HG02852 (cell line): ENCODE measurements around the gene ATP2C2.

Source experiments
- ATAC-seq: cut with Tn5 transposase; IDR thresholded peaks from one replicate; pipeline ENCODE4 v1.9.1; 2021; ENCODE audit warnings: mild to moderate bottlenecking, moderate library complexity; ENCODE audit not compliant: unreplicated experiment

ATP2C2 gene

GRCh38 chr16:84466692-84467091 is 98.4 kb downstream of the ATP2C2 start:
- no peak for ATAC-seq

- ATAC-seq: no peak
These were observed 98.9 kb downstream of the ATP2C2 start for GRCh38 chr16:84467256-84467655.

DNA sequence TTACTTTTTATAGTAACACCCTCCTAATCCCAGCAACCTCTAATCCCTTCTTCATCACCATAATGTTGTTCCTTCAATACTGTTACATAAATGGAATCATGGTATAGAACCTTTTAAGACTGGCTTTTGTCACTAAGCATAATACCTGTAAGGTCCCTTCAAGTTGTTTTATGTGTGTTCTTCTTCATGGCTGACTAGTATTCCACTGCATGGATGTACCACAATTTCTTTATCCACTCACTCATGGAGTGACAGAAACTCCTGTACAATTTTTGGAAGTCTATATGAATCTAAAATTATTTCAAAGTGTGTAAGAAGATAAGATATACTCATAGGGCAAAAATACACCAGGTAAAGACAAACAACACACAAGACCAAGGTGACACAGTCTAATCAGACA is 99.4 kb downstream of the ATP2C2 start:
- no peak for ATAC-seq

DNA sequence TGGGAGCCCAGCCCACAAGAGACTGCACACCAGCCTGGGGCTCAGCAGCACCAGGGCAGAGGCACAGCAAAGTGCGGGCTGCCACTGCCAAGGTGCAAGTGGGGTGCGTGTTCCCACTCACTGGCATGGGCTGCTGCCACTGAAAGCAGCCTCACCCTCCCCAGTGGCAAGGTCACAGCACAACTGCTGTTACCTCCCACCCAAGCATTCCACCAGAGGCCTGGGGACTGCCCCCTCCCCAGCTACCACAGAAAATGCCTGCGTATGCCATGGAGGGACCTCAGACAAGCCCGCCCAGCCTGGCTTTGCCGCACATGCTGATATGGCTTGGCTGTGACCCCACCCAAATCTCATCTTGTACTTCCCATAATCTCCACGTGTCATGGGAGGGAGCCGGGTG is 103.0 kb downstream of the ATP2C2 start:
- no peak for ATAC-seq

GRCh38 chr16:84471966-84472365 is 103.6 kb downstream of the ATP2C2 start:
- ATAC-seq: no peak

DNA sequence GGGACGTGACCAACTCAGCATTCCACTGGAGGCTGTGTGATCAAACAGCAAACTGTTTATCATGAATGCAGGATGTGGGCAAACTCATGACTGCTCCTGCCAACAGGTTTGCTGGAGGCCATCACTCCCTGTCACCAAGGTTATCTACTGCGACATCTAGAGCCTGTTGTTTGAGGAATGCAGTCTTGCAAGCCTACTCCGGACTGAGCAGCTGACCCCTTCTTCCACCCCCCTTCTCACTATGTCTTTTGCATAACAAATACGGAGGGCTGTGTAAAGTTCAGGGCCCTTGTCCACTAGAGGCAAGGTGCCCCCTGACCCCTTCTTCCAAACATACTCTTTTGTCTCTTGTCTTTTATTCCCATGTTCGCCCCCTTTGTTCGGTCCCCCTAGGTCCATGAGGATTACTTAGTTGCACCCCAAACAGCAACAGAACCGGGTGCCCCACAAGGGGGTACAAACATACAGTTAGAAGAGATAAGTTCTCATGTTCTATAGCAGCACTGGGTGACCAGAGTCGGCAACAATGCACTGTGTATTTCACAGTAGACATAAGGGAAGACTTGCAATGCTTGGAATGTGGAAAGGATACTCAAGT is 107.4 kb downstream of the ATP2C2 start:
- ATAC-seq: no peak

DNA sequence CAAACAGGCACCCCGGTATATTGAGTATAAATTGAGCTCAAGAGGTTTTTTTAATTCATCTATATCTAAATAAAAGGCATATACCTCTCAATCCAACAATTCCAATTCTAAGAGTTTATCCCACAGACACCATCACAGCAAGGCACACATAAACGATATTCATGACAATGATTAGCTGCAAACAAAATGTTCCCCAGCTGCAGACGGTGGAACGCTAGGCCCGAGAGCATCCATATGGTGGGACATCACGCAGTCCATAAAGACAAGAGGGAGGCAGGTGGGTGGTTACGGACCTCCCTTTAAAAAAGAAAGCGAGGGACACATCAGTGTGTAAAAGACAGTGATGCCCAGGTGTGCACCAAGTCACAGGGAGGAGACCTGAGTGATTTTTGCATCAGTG is 108.1 kb downstream of the ATP2C2 start:
- no peak for ATAC-seq

GRCh38 chr16:84477661-84478060 is 109.3 kb downstream of the ATP2C2 start:
- no peak for ATAC-seq

- no peak for ATAC-seq
These were observed 110.0 kb downstream of the ATP2C2 start for GRCh38 chr16:84478172-84478947.

GRCh38 chr16:84479716-84480450 is 111.5 kb downstream of the ATP2C2 start:
- no peak for ATAC-seq

GRCh38 chr16:84481051-84481735 is 112.9 kb downstream of the ATP2C2 start:
- no peak for ATAC-seq

DNA sequence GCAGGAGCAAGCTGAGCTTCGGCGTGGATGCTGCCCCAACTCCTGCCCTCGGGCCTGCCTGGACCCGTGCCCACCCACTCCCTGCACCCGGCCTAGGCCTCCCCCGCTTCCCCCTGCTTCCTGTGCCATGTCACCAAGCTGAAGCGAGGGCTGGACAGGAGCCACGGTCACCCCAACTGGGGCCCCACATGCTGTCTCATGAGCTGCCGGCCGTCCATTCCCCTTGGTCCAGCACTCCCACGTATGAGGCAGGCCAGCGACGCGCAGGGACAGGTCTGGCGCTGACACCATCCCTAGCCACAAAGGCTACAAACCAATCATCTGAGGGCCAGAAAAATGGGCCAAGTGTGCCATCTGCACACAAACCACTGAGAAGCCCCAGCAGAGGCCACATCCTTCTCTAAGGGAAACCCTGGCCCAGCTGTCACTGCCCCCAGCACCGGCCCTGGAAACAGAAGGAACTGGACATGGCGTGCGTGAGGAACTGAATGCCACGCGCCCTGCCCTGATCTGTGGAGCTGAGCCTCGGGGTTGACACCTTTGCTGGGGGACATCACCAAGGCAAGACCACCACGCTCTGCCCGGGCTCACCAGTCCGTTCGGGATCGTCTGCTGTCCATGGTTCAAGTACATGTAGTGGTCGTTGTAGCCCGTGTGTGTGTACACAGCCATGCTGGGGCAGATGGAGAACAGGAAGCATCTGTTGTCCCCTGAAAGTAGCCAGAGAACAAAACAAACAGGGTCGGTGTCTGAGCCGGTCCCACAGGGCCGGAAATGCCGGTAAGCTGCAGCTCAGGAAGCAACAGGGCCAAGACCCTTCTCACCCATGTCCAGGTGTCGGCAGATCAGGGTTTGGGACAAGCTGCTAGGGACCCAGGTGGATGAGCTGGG is 113.9 kb downstream of the ATP2C2 start:
- no peak for ATAC-seq

- ATAC-seq: no peak
These were observed 114.9 kb downstream of the ATP2C2 start for GRCh38 chr16:84482951-84483881.

DNA sequence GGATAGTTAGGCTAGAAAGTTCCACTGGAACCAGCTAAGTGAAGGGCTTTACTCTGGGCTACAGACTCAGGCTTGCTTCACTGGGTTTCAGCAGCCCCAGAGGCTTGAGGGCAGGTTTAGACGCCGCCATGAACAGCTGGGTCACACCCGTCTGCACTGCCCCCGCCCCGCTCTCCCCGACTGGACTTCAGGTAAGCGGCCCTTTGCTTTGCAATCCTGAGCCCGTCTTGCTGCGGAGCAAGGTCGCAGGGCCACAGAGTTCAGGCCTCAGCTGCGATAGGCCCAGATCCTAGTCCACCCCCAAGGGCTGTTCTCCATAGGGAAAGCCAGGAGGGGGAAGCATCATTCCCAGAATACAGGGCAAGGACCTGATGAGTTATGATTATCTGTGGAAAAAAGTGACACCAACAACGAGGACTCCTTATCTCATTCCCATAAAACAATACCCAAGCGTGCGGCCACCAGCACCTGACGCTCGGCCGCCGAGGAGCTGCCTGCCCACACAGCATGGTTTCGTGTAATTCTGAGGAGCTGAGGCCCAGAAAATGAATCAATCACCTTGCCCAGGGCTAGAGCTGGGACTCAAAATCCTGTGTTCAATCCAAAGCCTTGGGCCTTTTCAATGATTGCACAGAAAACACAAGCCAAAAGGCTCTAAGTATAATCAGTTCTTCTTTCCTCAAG is 115.7 kb downstream of the ATP2C2 start:
- ATAC-seq: no peak

- ATAC-seq: no peak
These were observed 116.4 kb downstream of the ATP2C2 start for GRCh38 chr16:84484579-84485254.

DNA sequence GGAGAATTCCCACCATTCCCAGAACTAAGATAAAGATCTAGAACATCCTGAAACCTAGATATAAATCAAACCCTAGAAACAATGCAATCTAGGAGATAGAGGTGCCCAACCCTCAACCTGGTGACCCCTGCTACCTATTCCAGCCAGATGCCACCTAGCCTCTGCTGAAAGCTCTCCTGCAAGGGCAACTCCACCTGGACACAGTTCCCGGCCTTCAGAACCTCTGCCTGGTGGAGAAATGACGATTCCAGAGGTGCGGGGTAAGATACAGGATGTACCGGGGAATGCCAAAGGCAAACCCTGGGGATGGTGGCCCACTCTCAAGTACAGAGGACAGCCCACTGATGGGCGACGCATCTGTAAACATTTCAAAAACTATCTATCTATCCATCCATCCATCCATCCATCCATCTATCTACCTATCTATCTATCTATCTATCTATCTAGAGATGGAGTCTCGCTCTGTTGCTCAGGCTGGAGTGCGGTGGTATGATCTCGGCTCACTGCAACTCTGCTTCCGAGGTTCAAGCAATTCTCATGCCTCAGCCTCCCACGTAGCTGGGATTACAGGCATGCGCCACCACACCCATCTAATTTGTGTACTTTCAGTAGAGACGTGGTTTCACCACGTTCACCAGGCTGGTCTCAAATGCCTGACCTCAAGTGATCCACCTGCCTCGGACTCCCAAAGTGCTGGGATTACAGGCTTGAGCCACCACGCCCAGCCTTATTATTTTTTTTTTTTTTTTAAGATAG is 117.1 kb downstream of the ATP2C2 start:
- ATAC-seq: no peak

- no peak for ATAC-seq
These were observed 117.8 kb downstream of the ATP2C2 start for GRCh38 chr16:84486126-84486525.
